CD4-positive, alpha-beta T cell treated with Interleukin-6 for 4 hours (primary cell): ENCODE results near the gene RNF145.
"Not testable (repeated sequence)": the region's sequence is repeated elsewhere in the genome, so short reads cannot be mapped to it uniquely, and the experiment has no call there.

Source experiments
- DNase-seq: peaks from one replicate; pipeline ENCODE4 v3.0.0-alpha.2; 2020; ENCODE audit warnings: mixed read lengths

RNF145 gene

DNA sequence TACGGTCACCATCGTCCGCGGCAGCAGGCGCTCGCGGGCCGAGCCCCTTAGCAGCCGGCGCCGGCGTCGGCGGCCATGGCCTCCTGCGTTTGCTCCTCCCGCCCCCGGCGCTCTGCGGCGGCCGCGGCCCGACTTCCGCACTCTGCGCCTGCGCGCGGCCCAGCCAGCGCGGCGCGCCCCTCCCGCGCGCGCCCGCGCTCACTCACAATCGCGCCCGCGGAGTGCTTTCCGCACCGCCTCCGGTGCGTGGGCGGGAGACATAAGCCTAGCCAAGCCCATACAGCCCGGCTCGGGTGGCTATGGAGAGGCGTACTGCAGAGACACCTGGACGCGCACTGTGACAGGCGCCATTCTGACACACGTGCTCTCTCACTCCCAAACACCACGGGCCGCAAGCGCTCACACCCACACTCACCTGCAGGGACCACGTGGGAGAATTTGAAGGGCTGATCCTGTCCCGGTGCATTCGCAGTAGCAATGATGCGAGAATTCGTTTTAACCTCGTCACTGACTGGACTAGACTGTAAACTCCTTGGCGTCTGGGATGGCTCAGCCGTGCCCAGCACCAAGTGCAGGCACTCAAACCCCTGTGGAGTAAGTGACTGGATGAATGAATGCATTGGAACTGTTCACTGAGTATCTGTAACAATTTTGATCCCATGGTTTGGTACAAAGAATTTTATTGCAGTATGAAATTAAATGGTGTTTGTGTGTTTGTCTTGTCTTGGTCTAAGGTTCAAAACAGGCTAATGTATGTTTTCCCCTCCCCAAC is at the start of gene RNF145:
Gene RNF145, minus strand, starts transcription at position 116 of the 772 bp plus-strand sequence. CDS start 5,936 bp downstream, outside the sequence.
- peak; percentile 95 for DNase-seq

GRCh38 chr5:159258361-159258760 is 49.0 kb upstream of the RNF145 start:
- no peak for DNase-seq

DNA sequence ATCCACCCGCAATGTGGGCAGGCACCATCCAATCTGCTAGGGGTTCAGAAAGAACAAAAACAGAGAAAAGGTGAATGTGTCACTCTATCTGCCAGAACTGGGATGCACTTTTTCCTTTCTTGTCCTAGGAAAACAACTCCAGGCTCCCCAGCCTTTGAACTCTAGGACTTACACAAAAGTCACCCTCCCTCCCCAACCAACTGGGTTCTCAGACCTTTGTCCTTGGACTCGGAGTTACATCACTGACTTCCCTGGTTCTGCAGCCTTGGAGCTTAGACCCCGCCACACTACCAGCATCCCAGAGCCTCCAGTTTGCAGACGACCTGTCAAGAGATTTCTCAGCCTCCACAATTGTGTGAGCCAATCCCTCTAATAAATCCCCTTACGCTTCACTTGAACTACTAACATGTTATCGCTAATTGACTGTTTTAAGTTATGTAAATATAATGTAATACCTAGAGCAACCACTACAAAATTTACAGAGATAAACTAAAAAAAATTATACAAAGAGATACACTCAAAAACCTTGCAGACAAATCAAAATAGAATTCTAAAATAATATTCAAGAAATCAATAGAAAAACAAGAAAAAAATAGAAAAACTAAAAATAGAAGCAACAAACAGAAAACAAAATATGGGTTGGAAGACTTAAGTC is 48.4 kb upstream of the RNF145 start:
- DNase-seq, result no peak

GRCh38 chr5:159257007-159257406 is 47.7 kb upstream of the RNF145 start:
- no peak for DNase-seq

- DNase-seq, result no peak
These were observed 42.8 kb upstream of the RNF145 start for GRCh38 chr5:159252195-159252594.

- DNase-seq, result no peak
These were observed 39.8 kb upstream of the RNF145 start for GRCh38 chr5:159249158-159249557.

- DNase-seq, result no peak
These were observed 35.5 kb upstream of the RNF145 start for GRCh38 chr5:159244890-159245289.

DNA sequence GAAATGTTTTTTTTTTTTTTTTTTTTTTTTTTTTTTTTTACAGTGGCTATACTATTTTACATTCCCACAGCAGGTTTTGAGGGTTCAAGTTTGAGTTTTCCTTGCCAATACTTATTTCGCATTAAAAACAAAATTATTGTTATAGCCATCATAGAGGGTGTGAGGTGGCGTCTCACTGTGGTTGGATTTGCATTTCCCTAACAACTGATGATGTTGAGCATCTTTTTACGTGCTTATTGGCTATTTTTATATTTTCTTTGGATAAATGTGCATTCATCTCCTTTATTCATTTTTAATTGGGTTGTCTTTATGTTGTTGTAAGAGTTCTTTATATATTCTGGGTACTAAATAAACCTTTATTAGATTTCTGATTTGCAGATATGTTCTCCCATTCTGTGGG is 34.8 kb upstream of the RNF145 start:
- no peak for DNase-seq

- DNase-seq, result no peak
These were observed 34.0 kb upstream of the RNF145 start for GRCh38 chr5:159243385-159243784.

GRCh38 chr5:159242656-159243055 is 33.3 kb upstream of the RNF145 start:
- DNase-seq, result peak; percentile 13

GRCh38 chr5:159241946-159242552 is 32.7 kb upstream of the RNF145 start:
- no peak for DNase-seq

DNA sequence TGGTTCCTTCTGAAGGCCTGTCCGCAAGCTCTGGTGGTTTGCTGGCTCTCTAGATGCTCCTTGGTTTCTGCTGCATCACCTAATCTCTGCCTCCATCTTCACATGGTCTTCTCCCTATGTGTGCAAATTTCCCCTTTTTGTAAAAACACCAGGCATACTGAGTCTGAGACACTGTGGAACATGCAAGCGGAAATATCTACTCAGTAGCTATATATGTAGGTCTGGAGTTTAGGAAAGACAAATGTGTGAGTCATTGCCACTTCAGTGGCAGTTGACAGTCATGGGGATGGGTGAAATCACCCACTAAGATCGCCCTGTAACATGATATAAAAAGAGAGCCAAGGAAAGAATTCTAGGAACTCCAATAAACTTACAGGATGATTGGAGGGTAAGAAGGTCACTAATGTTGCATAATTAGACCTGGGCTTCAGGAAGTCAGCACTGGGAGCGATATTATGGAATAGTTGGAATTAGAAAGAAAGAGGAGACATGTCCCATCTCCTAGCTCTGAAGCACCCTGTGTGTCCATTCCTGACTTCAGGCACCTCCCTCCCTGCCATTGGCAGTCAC is 31.0 kb upstream of the RNF145 start:
- no peak for DNase-seq

DNA sequence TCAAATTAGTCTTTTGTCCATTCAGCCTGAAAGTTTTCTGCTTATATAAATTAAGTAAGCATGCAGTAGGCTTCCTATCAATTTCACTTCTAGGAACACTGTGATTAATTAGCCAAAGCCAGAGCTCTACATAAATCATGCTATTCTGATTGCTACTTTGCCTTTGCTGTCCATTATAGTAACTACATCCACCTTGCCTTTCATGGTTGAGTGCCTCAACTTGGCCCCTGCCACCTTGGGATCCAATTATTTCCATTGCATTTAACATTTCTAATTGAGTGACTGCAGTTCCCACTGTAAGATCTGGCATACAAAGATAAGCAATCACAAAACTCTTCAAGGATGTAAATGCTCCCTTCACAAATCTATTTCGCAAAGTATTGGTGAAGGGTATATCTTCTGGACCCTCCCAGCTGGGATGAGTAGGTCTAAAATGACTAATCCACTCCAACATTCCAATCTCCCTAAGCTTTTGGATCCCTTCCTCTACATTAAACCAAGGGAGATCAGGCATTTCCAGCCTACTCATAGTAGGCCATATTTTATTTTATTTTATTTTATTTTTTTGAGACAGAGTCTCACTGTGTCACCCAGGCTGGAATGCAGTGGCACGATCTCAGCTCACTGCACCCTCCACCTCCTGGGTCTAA is 26.6 kb upstream of the RNF145 start:
- DNase-seq, result not testable (repeated sequence)

GRCh38 chr5:159231167-159231566 is 21.8 kb upstream of the RNF145 start:
- DNase-seq, result no peak

DNA sequence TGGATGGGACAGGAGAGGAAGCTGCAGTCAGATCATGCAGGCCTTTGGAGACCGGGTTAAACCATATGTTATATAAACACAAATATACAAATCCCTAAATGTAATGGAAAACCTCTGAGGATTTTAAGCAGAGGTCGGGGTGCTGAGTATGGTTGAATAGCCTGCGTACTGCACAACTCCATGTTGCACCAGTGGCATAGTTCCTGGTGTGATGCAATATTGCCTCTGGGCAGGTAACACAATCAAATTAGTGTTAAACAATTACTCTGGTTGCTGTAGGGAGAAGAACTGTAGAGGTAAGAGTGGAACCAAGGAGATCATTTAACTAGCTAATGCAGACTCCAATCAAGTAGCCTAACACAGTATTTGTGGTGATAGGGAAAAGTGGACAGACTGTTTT is 21.3 kb upstream of the RNF145 start:
- DNase-seq, result no peak

DNA sequence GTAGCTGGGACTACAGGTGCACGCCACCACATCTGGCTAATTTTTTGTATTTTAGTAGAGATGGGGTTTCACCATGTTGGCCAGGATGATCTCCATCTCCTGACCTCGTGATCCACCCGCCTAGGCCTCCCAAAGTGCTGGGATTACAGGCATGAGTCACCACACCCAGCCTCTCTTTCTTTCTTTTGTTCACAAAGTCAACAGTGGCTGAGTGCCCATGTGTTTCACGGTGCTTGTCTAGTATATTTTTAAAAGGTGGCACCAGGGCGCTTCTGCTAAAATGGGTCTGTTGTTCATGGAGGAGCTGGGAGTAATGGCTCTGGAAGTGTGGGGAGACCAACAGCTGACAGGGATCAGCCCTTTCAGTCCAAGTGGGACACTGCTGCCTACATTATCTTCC is 18.7 kb upstream of the RNF145 start:
- DNase-seq, result not testable (repeated sequence)

DNA sequence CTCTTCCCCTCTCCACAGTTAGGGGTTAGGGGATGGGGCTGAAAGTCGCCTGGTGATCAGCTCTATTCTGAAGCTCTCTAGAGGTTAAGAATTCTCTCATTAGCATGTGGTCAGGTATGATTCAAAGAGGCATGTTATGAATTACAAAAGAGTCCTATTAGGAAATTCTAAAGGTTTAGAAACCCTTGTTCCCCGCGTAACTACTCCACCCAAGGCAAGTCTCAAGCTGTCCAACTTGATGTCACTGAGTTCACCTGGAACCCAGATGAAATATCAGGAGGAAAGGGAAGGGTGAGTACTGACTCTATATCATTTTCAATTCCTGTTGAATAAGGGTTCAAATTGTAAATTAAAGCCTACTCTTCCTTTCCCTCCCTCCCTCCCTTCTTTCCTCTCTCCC is 18.1 kb upstream of the RNF145 start:
- DNase-seq, result no peak

GRCh38 chr5:159226451-159226850 is 17.1 kb upstream of the RNF145 start:
- no peak for DNase-seq

- no peak for DNase-seq
These were observed 15.1 kb upstream of the RNF145 start for GRCh38 chr5:159224471-159224870.

GRCh38 chr5:159223469-159223868 is 14.1 kb upstream of the RNF145 start:
- no peak for DNase-seq

GRCh38 chr5:159220206-159220605 is 10.9 kb upstream of the RNF145 start:
- DNase-seq, result no peak

- DNase-seq, result no peak
These were observed 9.3 kb upstream of the RNF145 start for GRCh38 chr5:159218595-159219023.

DNA sequence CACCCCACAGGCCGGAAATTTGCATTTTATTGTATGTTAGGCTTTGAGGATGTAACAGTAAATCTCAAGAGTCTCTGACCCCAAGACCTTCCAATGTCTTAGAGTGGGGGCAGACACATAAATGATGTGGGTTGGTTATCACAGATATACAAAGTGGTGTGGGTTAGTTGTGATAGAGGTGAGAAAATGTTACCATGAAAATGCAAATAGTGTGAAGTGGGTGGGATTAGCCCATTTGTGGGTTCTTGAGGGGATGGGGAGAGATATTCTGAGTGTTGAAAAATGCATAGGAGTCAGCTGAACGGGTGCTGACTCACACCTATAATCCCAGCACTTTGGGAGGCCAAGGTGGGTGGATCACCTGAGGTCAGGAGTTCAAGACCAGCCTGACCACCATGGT is 7.9 kb upstream of the RNF145 start:
- DNase-seq, result no peak
